Activated gamma-delta T cell treated with Interleukin-2 at 50 U/mL for 16 hours (primary cell): Measurements from ENCODE around the gene PCK1.

Source experiments
- DNase-seq: peaks from one replicate; pipeline ENCODE4 v3.0.0-alpha.2; 2020

The PCK1 gene

GRCh38 chr20:57561356-57562279, 708 bp downstream of the PCK1 start:
- DNase-seq = no peak

- DNase-seq = no peak
Observed at GRCh38 chr20:57562541-57563465, 1.9 kb downstream of the PCK1 start.

- no peak for DNase-seq
Observed at GRCh38 chr20:57563522-57563921, 2.6 kb downstream of the PCK1 start.

DNA sequence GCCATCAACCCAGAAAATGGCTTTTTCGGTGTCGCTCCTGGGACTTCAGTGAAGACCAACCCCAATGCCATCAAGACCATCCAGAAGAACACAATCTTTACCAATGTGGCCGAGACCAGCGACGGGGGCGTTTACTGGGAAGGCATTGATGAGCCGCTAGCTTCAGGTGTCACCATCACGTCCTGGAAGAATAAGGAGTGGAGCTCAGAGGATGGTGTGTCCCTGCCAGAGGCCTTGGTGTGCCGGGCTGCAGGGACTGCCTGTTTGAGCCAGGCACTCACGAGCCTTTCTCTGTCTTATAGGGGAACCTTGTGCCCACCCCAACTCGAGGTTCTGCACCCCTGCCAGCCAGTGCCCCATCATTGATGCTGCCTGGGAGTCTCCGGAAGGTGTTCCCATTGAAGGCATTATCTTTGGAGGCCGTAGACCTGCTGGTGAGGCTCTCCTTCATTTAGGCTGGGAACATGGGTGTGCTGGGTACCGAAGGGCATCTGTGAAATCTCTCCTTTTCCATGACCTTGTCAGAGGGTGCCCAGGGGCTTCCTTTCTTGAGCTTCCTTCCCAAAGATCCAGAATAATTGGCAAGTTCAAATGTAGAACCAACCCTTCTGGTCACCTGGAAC, 3.4 kb downstream of the PCK1 start:
- no peak for DNase-seq

DNA sequence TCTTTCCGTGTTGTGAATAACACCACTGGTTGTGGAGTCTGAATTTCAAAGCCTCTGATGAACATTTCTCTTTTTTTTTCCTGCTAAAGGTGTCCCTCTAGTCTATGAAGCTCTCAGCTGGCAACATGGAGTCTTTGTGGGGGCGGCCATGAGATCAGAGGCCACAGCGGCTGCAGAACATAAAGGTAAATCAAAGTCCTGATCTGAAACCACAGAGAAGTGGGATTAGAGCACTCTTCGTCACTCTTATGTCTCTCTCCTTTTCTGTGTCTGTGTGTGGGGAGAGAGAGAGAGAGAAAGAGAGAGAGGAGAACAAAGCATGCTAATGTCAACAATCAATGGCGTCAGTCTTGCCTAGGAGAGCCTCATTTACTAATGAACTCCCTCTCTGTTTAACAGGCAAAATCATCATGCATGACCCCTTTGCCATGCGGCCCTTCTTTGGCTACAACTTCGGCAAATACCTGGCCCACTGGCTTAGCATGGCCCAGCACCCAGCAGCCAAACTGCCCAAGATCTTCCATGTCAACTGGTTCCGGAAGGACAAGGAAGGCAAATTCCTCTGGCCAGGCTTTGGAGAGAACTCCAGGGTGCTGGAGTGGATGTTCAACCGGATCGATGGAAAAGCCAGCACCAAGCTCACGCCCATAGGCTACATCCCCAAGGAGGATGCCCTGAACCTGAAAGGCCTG, 4.2 kb downstream of the PCK1 start:
- DNase-seq = no peak

DNA sequence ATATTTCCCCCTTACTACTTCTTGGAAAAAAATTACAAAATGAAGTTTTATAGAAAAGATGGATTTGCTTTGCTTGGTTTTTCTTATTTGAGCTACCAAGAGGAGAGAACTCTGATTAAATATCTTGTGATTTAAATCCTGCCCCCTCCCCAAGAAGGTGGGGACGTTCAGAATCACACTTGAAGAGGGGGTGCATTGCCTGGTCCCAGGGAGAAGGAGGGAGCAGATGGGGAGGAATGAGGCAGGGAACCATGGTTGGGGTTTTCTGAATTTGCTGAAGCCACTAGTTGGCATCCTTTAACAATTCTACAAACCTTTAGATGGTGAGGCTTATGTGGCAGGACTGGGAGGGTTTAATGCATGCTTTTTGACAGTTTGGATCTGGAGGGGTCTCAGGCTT, 5.5 kb downstream of the PCK1 start:
- DNase-seq = no peak

DNA sequence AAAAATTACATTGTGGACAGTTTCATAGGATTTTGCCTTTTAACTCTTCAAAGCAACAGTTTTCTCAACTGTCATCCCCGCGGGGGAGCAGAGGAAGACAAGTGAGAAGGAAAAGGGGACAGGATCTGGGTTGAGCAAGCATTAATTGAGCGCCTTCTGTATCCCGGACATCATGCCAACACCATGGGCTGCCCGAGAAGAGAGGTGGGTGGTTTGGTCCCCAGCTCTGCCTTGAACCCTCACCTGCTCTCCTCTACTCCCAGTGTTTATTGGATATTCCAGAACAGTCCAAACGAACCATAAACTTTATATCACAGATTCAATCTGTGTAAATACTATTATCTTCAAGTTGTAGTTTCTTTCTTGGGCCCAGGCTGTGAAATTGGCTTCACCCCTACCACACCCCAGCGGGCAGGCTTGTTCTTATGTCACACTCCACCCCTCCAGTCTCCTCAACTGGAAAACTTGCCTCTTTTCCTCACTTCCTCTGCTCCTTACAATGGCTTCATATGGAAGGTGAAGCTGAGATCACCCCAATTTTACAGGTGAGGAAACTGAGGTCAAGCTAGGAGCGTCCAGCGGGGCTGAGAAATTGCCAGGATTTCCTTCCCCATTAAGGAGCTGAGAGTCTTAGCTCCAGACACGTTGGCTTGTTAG, 6.0 kb downstream of the PCK1 start:
- no peak for DNase-seq

GRCh38 chr20:57567471-57568079, 6.7 kb downstream of the PCK1 start:
- DNase-seq = no peak

DNA sequence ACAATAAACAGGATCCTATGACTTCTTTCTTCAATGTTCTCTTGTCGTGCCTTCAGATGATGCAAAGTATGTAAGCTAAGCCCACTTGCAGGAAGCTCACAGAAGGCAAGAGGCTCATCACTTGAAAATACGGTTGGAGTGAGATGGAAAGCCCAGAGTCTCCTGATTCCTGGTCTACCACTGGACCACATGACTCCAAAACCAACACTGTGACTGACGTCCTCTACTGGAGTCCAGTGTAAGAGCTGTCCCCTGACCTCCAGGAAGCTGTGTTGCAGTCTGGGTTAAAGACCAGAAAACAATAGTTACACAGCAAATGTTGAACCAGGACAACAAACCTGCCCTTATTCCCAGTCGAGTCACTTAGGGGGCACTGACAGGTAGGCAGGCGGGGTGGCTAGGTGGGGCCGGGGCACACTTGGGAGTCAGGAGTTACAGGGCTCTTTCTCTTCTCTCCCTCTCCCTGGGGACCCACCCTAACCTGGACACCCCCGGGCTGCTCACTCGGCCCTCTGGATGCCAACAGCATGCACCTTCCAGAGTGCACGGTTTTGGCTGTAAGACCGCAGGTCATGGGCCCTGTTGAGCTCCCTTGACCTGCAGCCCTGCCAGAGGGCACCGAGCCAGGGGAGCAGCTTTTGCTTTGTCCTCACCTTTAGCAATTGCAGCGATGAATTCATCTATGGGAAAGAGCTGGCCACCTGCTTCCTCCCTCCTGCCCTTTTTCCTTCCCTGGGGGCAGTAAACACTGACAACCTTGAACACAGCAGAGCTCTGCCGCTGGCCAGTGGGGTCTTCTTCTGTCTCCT, 7.4 kb downstream of the PCK1 start:
- DNase-seq = no peak

GRCh38 chr20:57568960-57569359, 8.1 kb downstream of the PCK1 start:
- DNase-seq = no peak

DNA sequence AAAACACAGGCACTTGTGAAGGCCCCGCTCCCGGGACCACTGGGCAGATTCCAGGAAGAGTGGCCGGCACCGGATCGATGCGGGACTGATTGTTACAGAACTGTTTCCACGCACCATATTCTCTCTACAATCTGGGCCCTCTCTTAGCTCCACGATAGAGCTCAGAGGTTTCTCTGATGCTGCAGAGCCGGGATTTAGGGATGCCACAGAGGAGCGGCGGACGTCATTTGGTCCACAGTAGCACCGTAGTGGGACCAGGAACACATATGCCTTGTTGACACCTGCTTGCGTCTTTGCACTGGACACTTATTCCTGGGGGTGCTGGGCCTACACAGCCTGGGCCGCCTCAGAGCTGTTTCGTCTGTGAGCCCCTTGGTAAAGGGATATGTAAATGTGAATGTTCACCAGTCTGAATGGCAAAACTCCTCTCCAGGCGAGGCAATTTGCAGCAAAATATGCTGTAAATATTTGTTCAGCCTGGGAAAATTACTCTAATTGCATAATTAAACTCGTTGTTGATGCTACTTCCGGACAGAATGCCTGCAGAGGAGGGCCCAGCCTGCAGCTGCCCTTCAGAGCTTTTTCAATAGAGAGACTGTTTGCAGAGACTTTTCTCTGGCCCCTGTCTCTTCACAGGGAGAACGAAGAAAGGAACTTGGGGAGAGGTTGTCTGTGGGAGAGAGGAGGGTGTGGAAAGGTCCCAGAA, 9.4 kb downstream of the PCK1 start:
- DNase-seq = no peak

DNA sequence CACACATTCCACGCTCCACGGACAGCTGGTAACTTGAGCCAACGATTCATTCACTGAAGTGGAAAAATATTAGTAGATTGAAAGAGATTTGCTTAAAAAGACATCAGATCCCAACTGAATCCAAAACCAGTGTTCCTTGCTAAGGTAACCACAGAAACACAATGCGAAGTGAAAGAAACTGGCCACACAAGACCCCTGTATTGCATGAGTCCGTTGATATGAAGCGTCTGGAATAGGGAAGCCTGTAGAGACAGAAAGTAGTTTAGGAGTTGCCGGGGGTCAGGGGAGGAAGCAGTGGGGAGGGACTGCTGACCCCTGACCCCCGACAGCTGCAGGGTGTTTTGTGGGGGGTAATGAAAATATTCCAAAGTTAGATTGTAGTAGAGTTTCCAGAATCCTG, 10.0 kb downstream of the PCK1 start:
- no peak for DNase-seq

DNA sequence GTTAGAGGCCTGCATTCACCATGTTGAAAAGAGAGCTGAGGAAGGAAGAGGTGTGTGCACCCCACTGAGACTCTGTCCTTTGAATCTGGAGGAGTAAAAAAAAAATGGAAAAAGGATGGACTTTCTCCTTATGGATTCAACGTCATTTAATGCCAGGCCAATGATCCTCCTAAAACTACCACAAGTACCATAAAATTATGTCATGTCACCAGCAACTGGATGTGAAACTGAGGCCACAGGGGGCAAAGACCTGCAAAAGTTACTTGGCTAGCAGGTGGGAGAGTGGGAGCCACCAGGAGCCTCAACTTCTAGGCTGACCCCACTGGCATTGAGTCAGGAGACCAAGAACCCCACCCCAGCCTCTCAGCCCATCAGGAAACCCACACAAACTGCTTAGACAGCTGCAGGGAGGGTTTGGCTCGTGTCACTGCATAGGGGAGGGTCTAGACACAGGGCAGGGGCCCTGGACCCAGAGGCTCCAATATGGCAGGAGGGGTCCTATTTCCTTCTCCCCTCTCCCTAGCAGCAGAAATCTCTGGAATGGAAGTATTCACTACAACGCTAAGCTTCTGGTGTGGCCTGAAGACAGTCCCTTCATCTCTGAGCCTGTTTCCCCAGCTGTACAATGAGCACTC, 11.0 kb downstream of the PCK1 start:
- DNase-seq = no peak

- no peak for DNase-seq
Observed at GRCh38 chr20:57573242-57573641, 12.3 kb downstream of the PCK1 start.

DNA sequence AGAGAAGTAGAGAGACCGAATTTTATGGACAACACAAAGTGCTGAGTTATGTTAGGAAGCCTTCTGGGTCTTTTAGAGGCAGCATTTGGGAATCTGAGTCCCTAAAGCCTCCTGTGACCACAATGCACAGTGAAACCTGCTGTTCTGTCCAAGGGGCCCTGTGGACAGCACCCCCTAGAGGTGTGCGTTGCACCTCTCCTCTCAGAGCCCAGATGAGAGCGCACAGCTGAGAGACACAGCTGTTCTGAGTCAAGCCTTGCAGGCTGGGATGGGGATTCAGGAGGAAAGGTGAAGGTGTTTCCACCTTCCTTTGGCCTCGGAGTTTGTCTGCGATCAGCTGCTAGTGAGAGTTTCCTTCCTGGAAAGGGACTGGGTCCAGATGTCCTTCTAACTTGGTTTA, 13.0 kb downstream of the PCK1 start:
- no peak for DNase-seq

- no peak for DNase-seq
Observed at GRCh38 chr20:57574954-57575353, 14.0 kb downstream of the PCK1 start.

DNA sequence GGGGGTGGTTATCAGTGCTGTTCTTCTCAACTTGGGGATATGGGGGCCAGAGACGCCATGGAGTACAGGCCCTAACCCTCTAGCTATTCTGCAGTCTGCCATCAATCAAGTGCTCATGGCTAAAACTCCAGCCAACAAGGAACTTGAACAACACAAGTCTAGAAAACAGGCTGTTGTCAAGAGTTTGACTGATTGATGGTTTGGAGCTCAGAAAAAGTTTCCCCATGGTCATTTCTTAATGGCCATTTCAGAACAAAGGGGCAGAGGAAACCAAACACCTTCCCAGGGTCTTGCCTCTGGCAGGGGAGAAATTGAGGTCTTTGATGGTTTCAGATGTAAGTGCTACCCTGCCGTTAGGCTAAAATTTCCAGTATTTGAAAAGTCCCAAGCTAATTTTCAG, 15.1 kb downstream of the PCK1 start:
- DNase-seq = no peak

DNA sequence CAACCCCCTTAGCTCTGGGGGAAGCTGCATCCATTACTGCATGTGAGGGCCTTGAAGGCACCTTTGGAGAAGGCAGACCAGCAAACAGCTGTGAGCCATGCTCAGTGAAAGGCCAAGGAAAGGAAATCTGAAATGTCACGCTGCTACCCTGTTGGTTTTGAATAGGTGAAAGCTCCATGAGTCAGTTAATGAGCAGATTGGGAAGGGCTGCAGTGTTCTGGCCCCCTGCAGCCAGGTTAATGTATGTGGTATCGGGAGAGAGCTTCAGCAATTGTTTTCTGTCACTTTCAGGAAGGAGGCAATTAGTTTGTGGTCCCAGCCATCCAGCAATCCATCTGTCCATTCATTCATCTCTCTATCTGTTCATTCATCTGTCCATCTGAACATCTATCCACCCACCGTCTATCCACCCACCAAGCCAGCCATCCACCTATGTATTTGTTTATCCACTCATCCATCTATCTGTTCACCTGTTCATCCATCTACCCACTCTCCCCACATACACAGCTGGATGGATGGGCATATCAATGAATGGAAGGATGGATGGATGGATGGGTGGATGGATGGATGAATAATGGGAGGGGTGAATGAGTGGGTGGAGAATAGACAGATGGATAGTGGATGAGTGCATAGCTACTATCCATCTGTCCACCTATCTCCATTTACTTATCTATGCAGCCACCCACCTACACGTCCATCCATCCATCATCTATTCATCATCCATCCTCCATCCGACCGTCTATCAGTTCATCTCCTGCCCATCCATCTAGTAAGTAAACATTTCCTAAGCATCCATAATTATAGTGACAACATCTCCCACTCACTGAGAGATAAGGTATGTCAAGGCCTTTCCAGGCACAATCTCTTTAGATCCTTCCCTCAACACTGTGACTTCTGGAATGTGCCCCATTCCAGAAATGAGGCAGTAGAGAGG, 16.0 kb downstream of the PCK1 start:
- DNase-seq = no peak
